GM19467 (cell line): ENCODE results near the gene CYP4F22.
"Not testable (repeated sequence)": the region's sequence is repeated elsewhere in the genome, so short reads cannot be mapped to it uniquely, and the experiment has no call there.

ENCODE experiments used
- ATAC-seq: cut with Tn5 transposase; IDR thresholded peaks from one replicate; pipeline ENCODE4 v1.9.1; 2021; ENCODE audit warnings: mild to moderate bottlenecking, moderate library complexity; ENCODE audit not compliant: unreplicated experiment

Gene CYP4F22

DNA sequence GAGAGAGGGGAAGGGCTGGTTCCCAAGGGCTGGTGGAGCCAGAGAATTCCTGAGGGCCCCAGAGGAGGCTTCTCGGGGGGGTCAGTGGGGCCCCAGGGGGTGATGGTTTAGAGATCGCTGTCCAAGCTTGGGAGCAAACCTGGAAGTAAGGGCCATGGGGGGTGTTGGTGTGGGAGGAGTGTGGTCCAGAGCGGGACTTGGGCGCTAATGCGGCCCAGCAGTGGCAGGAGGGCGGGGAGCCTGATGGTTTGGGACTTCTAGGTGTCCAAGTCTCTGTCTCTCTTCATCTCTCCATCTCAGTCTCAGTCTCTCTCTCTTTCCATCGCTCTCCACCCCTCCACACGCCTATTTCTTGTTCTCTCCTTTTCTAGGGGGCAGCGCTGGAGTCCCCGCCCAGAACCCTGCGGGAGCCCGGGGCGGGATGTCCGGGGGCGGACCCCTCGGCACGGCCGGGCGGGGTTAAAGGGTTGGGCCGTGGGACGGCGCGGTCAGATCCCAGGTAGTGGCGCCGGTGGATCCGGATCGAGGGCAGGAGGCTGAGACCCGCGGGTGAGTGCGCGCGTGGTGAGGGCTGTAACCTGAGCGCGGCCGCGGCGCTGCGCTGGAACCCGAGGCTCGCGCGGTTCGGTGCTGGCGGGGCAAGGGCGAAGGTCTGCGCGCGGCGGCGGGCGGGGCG lies at the start of gene CYP4F22:
TSS of gene CYP4F22 (plus strand) at position 491 of the 676 bp plus-strand sequence. CDS start 16,812 bp downstream, outside the sequence.
- no peak for ATAC-seq

GRCh38 chr19:15461694-15462093 lies 46.6 kb upstream of the CYP4F22 start:
- no peak for ATAC-seq

DNA sequence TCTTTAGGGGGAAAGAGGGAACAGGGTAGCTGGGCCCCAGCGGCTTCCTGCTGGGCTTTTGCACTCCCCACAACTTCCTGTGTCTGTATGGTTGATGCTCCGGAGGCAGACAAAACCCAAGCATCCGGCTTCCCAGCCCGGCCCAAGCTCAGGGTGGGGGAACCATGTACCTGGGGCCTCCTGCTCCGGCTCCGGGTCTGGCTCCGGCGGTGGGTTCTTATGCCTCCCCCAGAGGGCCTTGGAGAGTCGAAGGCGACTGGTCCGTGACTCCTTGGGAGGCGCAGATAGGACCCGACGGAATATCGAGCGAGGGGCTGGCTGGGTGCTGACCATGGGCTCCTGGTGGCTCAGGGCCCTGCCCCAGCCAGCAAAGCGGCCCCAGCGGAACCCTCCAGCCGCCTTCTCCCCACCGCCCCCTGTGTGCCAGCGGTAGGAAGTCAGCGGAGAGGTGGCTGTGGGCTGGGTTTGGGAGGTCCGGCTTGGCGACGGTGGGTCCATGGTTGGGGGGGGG lies 44.4 kb upstream of the CYP4F22 start:
- no peak for ATAC-seq

- no peak for ATAC-seq
Observed at GRCh38 chr19:15464394-15465385, 43.6 kb upstream of the CYP4F22 start, which contains the start of gene RASAL3. Gene RASAL3, minus strand, starts transcription at chr19:15464544. Its CDS starts 186 bp downstream, at chr19:15464358.

- ATAC-seq: peak; percentile 51
Observed at GRCh38 chr19:15466851-15467733, 41.2 kb upstream of the CYP4F22 start.

DNA sequence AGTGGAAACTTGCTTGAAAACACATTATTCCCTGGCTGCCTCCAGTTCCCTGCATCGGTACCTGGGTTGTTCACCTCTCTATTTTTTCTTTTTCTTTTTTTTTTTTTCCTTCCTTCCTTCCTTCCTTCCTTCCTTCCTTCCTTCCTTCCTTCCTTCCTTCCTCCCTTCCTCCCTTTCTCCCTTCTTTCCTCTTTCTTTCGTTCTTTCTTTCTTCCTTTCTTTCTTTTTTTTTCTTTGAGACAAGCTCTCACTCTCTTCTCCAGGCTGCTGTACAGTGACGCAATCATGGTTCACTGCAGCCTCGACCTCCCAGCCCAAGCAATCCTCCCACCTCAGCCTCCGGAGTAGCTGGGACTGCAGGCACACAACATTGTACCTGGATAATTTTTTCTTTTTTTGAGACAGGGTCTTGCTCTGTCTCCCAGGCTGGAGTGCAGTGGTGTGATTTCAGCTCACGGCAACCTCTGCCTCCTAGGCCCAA lies 40.6 kb upstream of the CYP4F22 start:
- ATAC-seq: no peak

DNA sequence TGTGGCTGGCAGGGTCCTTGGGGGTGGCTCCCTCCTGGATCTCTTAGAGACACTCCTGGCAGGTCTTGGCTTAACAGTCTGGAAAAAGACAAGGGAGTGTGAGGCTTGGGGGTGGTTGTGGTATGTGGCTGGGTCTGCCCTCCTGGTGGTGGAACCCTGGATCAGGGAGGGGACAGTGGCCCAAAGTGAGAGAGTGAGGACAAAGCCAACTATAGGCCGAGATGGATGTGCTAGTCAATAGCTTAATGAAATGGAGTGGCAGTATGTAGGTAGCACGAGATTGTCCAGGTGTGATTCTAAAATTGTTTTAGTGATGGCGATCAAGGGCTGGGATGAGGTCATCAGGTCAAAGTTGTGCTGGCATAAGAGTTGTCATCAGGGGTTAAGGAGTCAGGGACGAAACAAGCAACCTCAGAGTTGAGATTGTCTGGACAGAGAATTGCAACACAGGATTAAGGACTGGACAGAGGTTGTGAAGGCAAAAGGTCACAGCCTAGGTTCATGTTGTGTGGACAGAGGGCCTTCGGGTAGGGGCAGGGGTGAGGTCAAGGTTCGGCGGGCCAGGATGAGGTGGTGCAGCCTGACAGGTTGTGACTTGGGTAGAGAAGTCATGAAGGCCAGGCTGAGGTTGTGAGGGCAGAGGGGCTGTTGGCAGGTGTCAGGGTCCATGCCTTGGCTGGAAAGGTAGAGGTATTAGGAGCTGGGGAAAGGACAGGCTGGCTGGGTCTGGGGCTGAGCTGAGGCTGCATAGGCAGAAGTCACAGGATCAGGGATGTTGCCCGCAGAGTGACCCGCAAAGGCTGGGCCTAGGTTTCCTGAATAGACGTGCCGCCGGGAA lies 39.4 kb upstream of the CYP4F22 start:
- no peak for ATAC-seq

DNA sequence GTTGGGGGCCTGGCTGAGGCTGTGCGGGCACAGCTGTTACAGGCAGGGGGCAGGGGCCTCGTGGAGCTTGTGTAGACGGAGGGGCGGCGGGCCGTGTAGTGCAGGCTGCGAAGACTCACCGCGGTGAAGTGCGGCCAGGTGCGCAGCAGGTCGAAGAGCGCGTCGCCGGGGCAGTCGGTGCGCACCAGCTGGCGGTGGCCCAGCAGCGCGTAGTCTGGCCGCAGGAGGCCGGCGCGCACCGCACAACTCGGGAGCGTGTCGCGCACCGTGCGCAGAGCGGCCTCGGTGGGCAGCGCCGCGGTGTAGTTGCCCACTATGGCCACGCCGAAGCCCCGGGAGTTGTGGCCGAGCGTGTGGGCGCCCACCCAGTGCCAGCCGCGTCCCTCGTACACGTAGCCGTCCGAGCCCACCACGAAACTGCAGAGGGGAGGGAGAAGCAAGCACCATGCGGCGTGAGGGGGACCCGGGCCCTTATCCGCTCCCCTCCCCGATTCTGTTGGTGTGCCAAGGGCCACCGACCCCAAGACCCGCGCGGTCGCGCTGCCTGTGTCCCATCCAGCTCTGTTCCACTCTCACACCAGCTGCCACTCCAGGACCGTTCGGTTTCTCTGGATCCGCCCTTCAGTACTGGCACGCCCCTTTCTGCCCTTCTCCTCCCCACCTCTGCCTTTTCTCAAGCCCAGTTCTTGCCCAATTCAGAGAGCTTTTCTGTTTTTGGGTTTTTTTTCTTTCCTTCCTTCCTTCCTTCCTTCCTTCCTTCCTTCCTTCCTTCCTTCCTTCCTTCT lies 38.6 kb upstream of the CYP4F22 start:
- no peak for ATAC-seq

- ATAC-seq: no peak
Observed at GRCh38 chr19:15471639-15472101, 36.7 kb upstream of the CYP4F22 start.

GRCh38 chr19:15473821-15474220 lies 34.5 kb upstream of the CYP4F22 start:
- not testable (repeated sequence) for ATAC-seq

DNA sequence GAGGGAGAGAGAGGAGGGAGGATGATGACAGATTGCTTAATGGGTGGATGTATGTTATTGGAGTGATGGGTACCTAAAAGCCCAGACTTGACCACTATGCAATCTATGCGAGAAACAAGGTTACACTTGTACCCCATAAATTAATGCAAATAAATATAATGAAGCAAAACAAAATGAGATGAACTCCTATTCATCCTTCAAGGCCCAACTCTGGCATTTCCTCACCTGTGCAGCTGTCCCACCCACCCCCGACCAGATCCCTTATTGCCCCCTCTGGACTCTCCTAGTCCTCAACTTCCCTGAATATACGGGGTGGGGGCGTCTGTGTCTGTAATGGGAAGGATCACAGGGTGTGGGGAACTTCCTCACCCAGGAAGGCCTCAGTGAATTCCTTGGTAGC lies 33.2 kb upstream of the CYP4F22 start:
- no peak for ATAC-seq

GRCh38 chr19:15475611-15476010 lies 32.7 kb upstream of the CYP4F22 start:
- ATAC-seq: no peak

GRCh38 chr19:15476325-15476724 lies 32.0 kb upstream of the CYP4F22 start:
- no peak for ATAC-seq

DNA sequence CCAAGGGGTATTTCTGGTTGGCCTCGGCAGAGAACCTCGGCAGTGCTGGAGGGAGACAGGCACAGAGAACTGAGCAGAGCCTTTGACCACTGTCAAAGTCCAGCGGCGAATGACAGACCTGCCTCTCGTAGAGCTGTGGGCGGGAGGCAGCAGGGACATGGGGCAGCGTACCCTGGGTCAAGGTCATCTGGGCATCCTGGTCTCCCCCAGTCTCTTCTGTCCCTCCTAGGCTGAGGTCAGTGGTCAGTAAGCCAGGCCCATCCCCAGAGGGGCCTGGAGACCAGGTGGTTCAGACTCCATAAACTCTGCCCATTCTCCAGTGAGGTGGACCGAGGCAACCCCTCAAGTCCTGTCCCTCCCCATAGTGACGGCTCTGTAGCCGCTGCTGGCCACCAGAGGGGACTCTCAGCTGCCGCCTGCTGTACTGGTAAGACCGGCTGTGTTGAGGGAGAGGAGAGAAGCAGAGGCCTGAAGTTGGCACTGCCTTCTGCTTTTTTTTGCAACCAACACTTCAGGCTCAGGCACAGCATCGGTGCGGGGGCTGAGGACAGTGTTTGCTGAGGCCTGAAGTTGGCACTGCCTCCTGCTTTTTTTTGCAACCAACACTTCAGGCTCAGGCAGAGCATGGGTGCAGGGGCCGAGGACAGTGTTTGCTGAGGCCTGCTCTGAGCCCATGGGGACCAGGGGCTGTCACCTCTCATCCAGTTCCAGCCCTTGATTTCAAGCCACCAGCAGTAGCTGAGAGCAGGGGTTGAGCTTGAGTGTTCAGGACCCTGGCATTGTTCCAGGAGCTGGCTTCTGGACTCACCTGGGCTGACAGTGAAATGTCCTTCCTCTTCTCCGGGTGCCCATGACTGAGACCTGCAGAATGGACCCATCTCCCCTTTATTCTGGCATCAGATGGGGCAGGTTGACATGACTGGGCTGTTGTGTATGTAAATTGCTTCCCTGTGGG lies 28.7 kb upstream of the CYP4F22 start, which contains the start of gene PGLYRP2:
TSS of gene PGLYRP2 (minus strand) at position 111 of the 955 bp plus-strand sequence. CDS start 130 bp downstream, outside the sequence.
- ATAC-seq: no peak

- ATAC-seq: not testable (repeated sequence)
Observed at GRCh38 chr19:15480996-15481395, 27.3 kb upstream of the CYP4F22 start.

GRCh38 chr19:15485768-15486167 lies 22.6 kb upstream of the CYP4F22 start:
- not testable (repeated sequence) for ATAC-seq

DNA sequence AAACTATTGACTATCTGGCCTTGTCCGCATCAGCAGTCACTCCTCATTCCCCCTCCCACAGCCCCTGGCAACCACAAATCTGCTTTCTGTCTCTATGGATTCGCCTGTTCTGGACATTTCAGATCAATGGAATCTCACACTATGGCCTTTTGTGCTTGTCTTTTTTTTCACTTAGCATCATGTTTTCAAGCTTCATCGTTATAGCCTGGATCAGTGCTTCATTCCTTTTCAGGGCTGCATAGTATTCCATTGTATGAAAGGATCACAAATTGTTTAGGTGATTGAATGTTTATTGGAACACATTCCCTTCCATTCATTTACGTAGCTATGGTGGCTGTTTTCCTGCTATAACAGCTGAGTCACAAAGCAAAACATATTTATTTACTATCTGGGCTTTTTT lies 21.3 kb upstream of the CYP4F22 start:
- ATAC-seq: no peak
